Measurements from ENCODE around the gene RRAS. TPM values are rescaled to one million over a fixed set of nuclear protein-coding genes. Genes with fewer than 3 reads are reported as not detected.

The RRAS gene
- total RNA-seq, 1 experiment from 2014 or later, result 190 TPM

DNA sequence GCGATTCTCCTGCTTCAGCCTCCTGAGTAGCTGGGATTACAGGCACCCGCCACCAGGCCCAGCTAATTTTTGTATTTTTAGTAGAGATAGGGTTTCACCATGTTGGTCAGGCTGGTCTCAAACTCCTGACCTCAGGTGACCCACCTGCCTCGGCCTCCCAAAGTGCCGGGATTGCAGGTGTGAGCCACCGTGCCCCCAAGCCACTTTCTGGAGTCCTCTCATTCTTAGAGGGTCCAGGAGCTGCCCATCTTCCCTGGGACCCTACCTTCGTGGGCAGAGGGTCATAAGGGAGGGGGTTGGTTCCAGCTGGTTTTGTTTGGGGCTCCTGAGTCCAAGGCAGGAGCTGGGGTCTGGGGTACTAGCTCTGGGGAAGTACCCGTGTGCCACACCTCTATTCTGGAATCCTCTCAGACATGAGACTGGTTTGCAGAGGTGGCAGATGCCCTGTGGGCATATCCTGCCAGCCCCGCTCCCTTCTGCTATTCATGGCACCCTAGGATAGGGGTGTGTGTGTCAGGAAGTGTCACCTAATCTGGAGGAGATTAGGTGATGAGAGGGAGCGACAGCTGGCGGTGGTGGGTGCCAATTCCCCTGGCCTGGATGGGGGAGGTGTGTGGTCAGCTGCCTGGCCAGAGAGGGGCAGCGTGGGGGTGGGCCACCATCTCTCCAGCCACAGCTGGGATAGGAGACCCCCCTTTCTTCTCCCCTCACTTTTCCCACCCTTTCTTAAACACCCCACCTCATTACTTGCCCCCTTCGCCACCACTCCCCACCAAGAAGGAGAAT, 39.2 kb upstream of the RRAS start:
- no peak for DNase-seq (ENCODE audit: low read depth)
- in situ Hi-C loops (cut with HindIII; ENCODE audit: low pct_unique_long_range_greater_than_20kb, low sequenced_read_pairs), result no loop called here

DNA sequence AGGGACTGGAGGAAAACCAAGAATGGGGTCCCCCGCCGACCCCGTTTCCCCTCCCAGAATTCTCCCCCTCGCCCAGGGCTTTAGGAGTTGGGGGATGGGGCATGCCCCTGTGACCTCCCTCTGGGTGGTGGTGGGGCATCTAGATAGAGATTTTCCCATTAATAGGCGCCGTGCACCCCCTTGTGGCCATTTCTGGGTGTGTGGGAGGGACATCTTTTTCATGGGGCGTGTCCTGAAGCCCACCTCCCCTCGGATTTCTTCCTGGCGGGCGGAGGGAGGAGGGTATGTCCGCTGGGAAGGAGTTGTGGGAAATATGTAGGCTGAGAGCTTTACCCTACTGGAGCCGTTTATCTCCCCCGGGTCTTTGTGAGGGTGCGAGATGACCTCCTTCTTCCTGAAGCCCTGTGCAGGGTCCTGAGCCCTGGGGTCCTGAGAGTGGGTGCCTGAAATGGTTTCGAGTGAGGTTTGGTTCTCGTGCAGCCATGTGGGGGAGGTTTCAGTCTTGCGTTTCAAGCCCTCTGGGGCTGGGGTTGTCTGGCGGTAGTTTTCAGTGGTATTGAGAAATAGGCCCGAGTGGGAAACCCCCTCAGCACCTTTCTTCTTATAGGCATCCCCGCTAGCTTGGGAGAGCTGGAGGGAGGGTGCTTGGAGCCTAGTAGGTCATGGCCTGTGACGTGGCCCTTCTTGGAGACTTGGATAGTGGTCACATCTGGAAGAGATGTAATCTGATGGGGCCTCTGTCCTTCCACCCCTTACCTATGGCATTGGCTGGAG, 38.1 kb upstream of the RRAS start:
- DNase-seq (ENCODE audit: low read depth), result peak; percentile 68
- in situ Hi-C loops (cut with HindIII; ENCODE audit: low pct_unique_long_range_greater_than_20kb, low sequenced_read_pairs), result no loop called here

DNA sequence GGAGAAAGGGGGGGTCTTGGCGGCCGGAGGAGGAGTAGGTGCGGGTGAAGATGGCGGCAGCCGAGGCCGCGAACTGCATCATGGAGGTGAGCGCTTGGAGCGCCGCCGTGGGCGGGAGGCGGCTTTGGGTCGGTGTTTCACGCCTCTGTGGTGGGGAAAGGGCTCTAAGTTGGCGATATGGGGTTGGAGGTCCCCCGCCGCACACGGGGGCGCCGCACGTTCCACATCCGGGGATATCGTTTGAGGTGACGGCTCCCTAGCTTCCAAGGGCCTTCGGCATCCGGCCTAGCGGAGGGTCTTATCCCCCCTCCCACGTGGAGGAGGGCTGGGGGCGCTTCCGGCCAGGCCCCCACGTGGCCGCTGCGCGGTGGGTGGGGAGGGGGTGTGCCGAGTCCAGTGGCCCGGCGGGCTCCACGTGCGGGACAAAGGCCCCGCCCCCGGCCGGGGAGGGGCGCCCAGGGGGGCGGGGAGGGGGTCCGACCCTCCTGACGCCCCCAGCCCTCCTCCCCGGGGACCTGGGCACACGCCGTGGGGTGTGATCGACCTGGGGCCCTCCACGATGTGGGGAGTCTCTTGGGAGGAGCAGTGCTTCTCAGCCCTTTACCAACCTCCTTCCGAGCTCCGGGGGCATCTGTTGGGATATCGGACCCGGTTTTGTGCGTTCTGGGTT, 37.4 kb upstream of the RRAS start, which contains the start of gene PRMT1:
PRMT1 (plus strand) TSS at position 41 of the 670 bp plus-strand sequence; CDS start at position 51, 10 bp downstream.
- in situ Hi-C loops (cut with HindIII; ENCODE audit: low pct_unique_long_range_greater_than_20kb, low sequenced_read_pairs), result no loop called here
- DNase-seq (ENCODE audit: low read depth), result no peak

DNA sequence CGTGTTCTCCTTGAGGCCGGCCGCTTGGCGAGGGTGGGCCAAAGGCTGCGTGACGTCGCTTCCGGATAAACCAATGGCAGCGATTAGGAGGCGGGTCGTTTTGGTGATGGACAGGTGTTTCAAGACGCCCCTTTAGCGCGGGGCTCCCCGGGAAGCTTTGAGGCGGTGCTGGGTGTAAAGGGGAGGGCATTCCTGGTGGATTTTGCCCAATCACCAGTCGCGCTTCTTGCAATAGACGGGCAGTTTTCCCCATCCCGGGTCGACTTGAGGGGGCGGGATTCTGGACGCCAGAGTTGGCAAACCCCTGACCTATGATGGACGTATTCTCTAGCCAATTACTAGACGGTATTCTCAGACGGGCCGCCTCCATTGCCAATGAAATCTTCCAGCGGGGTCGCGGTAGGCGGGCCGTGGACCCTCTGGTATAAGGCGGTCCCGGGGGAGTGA, 36.9 kb upstream of the RRAS start:
- peak; percentile 100 for DNase-seq (ENCODE audit: low read depth)
- in situ Hi-C loops (cut with HindIII; ENCODE audit: low pct_unique_long_range_greater_than_20kb, low sequenced_read_pairs), result no loop called here

DNA sequence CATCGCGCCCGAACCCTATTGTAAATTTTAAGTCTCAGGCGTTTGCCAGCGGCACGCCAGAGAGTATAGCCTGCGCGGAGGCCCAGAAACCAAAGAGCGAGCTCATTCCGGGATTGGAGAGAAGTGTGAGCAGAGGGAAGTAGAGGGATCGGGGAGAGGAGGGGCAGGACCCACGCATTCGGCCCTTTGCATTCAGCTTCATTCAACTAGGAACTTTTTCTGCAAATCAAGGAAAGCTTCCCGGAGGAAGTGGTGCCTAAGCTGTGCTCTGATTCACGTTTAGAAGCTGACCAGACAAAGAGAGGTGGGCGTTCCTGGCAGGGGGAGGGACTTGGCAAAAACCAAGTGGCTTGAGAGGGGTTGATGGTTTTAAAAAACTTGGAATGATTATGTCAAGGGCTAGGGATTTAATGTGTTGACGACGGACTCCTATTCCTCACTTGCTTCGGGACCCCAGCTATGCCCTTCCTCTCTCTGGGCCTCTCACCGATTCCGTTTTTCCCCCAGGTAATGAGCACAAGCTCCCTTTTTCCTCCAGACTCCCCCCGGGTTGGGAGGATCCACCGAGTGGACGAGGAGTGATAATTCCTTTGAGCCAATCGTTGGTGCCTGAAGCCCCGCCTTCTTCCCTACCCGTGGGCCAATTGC, 36.3 kb upstream of the RRAS start:
- peak; percentile 97 for DNase-seq (ENCODE audit: low read depth)
- in situ Hi-C loops (cut with HindIII; ENCODE audit: low pct_unique_long_range_greater_than_20kb, low sequenced_read_pairs), result no loop called here

DNA sequence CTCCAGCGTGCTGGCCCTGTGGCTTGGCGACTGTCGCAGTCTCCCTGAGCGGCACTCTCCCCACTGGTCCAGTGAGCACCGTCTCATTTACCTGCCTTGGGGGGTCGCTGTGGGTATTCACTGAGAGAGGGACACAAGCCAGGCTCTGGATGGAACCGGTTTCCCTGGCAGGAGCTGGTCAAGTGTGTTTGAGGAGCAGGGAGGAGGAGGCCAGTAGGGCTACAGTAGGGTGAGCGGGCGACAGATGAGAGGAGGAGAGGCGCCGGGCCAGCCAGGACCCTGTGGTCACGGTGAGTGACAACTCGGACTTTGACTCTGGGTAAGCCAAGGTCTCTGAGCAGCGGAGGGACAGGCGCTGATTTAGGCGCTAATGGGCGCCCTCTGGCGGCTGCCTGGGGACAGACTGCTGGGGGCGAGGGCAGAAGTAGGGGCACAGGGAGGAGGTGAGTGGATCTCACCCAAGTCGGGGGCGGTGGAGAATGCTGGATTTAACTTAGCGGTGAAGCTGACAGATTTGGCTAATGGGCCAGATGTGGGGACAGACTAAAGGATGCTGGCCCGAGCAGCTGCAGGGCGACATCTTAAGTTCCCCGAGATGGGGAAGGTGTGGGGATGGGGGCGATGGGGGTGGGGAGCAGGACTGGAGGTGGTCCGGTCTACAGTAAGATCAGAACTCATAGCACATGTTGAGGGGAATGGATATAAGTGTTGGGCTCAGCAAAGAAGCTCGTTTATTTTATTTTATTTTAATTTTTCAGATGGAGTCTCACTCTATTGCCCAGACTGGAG, 32.4 kb upstream of the RRAS start:
- in situ Hi-C loops (cut with HindIII; ENCODE audit: low pct_unique_long_range_greater_than_20kb, low sequenced_read_pairs), result no loop called here
- DNase-seq (ENCODE audit: low read depth), result peak; percentile 80

DNA sequence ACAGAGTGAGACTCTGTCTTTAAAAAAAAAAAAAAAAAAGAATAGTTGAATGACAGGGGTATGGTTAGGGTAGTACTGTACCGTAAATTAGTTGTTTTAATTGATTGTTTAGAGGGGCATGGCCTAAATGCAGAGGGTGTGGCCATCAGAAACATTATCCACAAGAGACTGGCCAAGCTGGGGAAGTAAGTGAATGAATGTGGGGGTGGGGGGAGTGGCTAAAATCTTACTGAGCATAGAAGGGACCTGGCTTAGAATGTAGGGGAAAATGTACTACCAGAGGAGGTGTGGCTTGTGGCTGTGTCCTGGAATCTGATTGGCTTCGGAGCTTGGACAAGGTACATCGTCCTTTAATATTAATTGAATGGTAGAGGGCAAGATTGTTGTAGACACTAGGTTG, 29.6 kb upstream of the RRAS start:
- no peak for DNase-seq (ENCODE audit: low read depth)
- in situ Hi-C loops (cut with HindIII; ENCODE audit: low pct_unique_long_range_greater_than_20kb, low sequenced_read_pairs), result no loop called here

DNA sequence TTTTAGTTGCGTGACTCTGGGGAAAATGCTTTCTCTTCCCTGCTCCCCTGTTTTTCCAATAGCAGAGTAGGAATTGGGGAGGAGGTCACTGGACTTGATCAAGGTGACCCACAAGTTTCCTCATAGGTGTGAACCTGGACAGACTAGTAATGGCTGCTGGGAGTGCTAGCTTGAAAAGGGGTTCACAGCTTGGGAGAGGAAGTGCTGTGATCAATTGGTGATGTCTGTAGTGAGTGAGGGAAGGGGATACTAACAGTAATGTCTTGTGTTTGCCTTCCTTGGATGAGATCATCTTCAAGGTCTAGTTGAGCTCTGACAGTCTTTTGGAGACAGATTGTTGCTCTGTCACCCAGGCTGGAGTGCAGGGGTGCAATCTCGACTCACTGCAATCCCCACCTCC, 27.5 kb upstream of the RRAS start:
- DNase-seq (ENCODE audit: low read depth), result no peak
- in situ Hi-C loops (cut with HindIII; ENCODE audit: low pct_unique_long_range_greater_than_20kb, low sequenced_read_pairs), result no loop called here

DNA sequence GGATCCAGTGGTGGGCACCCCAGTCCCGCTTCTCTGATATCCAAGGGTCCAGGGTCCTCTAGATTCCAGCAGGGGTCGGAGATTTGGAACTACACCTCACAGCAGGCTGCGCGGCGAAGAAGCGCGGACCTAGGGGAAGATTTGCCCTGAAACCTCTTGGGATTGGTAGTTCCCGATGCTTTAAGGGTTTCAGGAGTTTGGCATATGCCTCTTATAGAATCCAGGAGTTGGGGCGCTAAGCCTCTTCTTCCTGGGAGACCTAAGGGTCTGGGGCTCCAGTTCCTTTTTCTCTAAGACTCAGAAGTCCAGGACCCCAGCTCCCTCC, 26.1 kb upstream of the RRAS start:
- in situ Hi-C loops (cut with HindIII; ENCODE audit: low pct_unique_long_range_greater_than_20kb, low sequenced_read_pairs), result no loop called here

DNA sequence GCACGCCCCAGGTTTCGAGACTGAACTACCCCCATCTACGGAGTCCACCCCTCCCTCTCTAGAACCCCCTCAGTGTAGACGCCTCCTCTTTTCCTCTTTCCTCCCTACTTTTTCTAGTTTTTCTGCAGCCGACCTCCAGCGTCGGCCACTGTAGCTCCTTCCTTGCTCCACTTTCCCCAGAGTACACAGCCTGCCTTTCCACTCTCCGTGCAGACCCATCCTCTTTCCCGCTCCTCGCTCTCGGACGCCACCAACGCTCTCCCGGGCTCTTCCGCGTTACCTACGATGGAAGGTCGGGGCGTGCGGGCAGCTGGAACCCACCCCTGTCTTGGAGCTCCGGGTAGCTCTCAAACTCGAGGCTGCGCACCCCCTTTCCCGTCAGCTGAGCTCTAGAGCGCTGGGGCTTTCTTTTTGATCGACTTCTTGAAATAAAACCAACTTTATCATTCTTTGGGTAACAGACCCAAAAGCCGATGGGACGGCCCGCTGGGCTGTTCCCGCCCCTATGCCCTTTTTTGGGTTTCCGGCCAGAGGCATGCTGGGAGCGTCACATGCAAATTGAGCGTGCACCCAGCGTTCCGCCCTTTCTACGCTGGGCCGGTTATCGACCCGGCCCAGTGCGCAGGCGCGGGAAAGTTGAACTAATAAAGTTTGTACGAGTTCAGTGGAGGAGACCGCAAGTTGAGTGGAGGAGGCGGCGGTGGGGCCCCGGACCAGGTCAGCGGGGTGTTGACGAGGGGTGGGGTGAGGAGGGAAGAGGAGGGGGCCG, 25.6 kb upstream of the RRAS start, which contains the start of the genes BCL2L12 and IRF3:
BCL2L12 (plus strand) TSS at position 583 of the 769 bp plus-strand sequence. CDS start 760 bp downstream, outside the sequence.
IRF3 (minus strand) TSS at position 507 of the 769 bp plus-strand sequence. CDS start 1,019 bp downstream, outside the sequence.
- DNase-seq (ENCODE audit: low read depth), result peak; percentile 92
- in situ Hi-C loops (cut with HindIII; ENCODE audit: low pct_unique_long_range_greater_than_20kb, low sequenced_read_pairs), result no loop called here

More for the DNA sequence above, 26.1 kb upstream of the RRAS start:
- no peak for DNase-seq (ENCODE audit: low read depth)

DNA sequence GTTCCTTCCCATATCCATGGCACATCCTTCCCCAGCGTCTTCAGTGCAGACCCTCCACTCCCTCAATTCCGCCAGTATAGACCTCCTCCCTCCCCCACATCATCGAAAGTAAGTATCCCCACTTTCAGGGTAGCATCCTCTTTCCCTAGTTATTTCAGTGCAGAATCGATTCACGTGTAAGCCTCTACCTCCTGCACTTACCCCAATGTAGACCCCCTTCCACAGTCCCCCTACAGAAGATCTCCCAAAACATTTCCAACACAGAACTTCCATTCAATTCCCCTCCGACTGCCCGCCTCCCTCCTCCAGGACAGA, 25.1 kb upstream of the RRAS start:
- in situ Hi-C loops (cut with HindIII; ENCODE audit: low pct_unique_long_range_greater_than_20kb, low sequenced_read_pairs), result no loop called here
- DNase-seq (ENCODE audit: low read depth), result no peak

DNA sequence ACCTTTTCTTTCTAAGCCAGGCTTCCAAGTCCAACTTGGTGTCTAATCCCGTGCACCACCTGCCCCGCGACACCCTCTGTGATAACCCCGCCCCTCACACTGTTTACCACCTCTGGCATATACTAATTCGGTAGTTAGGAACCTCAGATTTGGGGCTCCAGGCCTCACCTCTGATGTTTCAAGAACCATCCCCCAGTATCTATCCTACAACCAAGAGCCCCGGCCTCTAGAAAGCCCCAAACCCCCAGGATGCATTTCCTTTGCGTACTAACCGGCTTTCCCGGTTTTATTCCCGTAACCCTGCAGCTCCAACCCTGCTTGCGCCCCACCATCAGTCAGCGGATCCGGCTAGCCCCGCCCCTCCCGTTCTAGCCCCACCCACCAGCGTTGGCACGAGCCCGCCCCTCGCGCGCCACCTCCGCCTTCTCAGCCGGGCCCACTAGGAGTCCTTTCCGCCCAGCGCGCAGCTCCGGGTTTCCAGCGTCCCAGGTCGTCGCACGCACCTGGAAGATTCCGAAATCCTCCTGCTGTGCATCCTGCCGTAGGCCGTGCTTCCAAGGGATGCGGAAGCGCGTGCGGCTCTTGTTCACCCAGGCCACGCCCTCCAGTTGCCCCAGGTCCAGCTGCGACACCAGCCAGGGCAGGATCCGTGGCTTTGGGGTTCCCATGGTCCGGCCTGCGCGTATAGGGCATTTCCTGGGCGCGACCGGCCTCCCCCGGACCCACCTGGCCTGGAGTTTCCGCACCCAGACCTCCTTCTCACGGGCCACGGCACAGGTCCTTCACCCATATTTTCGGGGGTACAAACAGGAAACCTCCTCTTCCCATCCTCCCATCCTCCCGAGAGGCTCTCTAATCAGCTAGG, 24.5 kb upstream of the RRAS start:
- peak; percentile 89 for DNase-seq (ENCODE audit: low read depth)
- in situ Hi-C loops (cut with HindIII; ENCODE audit: low pct_unique_long_range_greater_than_20kb, low sequenced_read_pairs), result no loop called here

DNA sequence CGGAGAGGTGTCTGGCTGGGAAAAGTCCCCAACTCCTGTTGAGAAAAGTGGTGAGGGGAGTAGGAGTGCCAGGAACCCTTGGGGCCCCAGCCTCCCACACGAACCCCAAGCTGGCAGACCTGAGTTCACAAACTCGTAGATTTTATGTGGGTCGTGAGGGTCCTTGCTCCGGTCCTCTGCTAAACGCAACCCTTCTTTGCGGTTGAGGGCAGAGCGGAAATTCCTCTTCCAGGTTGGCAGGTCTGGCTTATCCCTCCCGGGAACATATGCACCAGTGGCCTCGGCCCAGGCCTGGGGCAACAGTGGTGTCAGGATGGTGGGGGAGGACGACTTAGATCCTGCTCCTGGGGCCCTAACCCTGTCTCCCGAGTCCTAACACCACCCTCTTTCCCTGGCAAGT, 23.3 kb upstream of the RRAS start:
- no peak for DNase-seq (ENCODE audit: low read depth)
- in situ Hi-C loops (cut with HindIII; ENCODE audit: low pct_unique_long_range_greater_than_20kb, low sequenced_read_pairs), result no loop called here

DNA sequence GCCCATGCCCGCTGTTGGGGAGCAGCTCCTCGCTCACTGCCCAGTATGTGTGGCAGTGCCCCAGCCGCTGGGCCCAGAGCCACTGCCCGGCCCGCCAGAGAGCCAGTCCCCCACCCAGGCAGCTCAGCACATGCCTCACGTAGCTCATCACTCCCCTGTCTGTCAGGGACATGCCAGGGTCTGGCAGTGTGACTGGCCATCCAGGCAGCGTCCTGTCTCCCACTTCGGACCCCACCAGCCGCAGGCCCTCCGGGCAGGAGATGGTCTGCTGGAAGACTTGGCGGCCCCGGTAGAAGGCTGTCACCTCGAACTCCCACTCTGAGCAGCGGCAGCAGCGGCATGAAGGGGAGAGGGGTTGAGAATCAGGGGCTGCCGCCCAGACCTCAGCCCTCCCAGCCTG, 22.1 kb upstream of the RRAS start:
- no peak for DNase-seq (ENCODE audit: low read depth)
- in situ Hi-C loops (cut with HindIII; ENCODE audit: low pct_unique_long_range_greater_than_20kb, low sequenced_read_pairs), result no loop called here

DNA sequence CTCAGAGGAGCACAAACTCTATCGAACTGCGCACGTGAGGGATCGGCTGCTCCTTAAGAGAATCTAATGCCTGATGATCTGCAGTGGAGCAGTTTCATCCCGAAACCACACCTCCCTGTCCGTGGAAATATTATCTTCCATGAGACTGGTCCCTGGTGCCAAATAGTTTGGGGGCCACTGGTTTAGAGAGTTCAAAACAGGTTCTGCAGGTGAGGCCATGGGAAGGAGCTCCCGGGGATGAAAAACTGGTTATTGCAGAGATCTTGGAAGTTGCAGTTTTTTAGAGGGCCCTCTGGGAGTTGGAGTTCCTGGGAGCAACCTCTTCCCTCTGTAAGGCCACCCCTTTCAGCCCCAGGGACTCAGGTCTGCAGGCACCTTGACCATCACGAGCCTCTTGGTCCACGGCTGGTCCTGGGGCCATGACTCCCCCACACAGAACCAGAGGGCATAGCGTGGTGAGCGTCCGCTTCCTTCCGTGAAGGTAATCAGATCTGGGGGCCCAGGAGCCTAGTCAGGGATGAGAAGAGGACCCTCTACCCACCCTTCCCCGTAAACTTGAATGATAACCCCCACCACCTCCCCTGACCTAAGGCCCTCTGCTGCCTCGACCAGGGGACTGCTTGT, 20.5 kb upstream of the RRAS start:
- in situ Hi-C loops (cut with HindIII; ENCODE audit: low pct_unique_long_range_greater_than_20kb, low sequenced_read_pairs), result no loop called here
- no peak for DNase-seq (ENCODE audit: low read depth)
